ENCODE measurements around the gene PGA4. TPM values are rescaled to one million over a fixed set of nuclear protein-coding genes. Genes with fewer than 3 reads are reported as not detected.

Gene PGA4
- total RNA-seq, 4 donors from 2014 or later = 1.0 to 8.7 (median 4.9) TPM

- H3K4me1 ChIP-seq = no peaks in the 10 kb centered on the region
- no peaks in the 10 kb centered on the region for H3K27me3 ChIP-seq
- H3K4me3 ChIP-seq = no peak overlapping the region
- no peaks in the 10 kb centered on the region for H3K9me3 ChIP-seq
- no peak for DNase-seq
- TF ChIP-seq CTCF (IDR thresholded peaks at IDR 0.05) = no peak
- TF ChIP-seq POLR2A (IDR thresholded peaks at IDR 0.05) = no peak
- no peaks in the 10 kb centered on the region for H3K36me3 ChIP-seq
- no peak overlapping the region for H3K27ac ChIP-seq
- intact Hi-C loops (cut with DNase I; ENCODE audit: low total_unique reads) = no loop called here
Observed at GRCh38 chr11:61265357-61265756, 43.2 kb downstream of the PGA4 start.

GRCh38 chr11:61266602-61267001, 44.5 kb downstream of the PGA4 start:
- Histone ChIP-seq H3K4me1 (no peaks in the 10 kb centered on the region), H3K4me3 (no peak overlapping the region), H3K9me3 (no peaks in the 10 kb centered on the region), H3K27me3 (no peaks in the 10 kb centered on the region), H3K27ac (no peak overlapping the region), H3K36me3 (no peaks in the 10 kb centered on the region)
- no peak for DNase-seq
- intact Hi-C loops (cut with DNase I; ENCODE audit: low total_unique reads) = no loop called here
- TF ChIP-seq CTCF (IDR thresholded peaks at IDR 0.05) (no peak), POLR2A (IDR thresholded peaks at IDR 0.05) (no peak)

GRCh38 chr11:61267437-61267841, 45.3 kb downstream of the PGA4 start:
- Histone ChIP-seq H3K27ac (no peak overlapping the region), H3K4me3 (no peak overlapping the region), H3K4me1 (no peaks in the 10 kb centered on the region), H3K27me3 (no peaks in the 10 kb centered on the region), H3K9me3 (no peaks in the 10 kb centered on the region), H3K36me3 (no peaks in the 10 kb centered on the region)
- no peak for TF ChIP-seq CTCF (IDR thresholded peaks at IDR 0.05)
- no peak for DNase-seq
- intact Hi-C loops (cut with DNase I; ENCODE audit: low total_unique reads) = no loop called here

- no peaks in the 10 kb centered on the region for H3K9me3 ChIP-seq
- no peak overlapping the region for H3K4me3 ChIP-seq
- no peaks in the 10 kb centered on the region for H3K27me3 ChIP-seq
- no peaks in the 10 kb centered on the region for H3K36me3 ChIP-seq
- H3K27ac ChIP-seq = no peak overlapping the region
- no peaks in the 10 kb centered on the region for H3K4me1 ChIP-seq
- DNase-seq = no peak
- intact Hi-C loops (cut with DNase I; ENCODE audit: low total_unique reads) = no loop called here
- no peak for TF ChIP-seq CTCF (IDR thresholded peaks at IDR 0.05)
- no peak for TF ChIP-seq POLR2A (IDR thresholded peaks at IDR 0.05)
Observed at GRCh38 chr11:61268588-61269250, 46.6 kb downstream of the PGA4 start.

GRCh38 chr11:61270354-61271076, 48.4 kb downstream of the PGA4 start:
- TF ChIP-seq CTCF (IDR thresholded peaks at IDR 0.05) (no peak), POLR2A (IDR thresholded peaks at IDR 0.05) (no peak)
- no peak overlapping the region for H3K27ac ChIP-seq
- no peaks in the 10 kb centered on the region for H3K27me3 ChIP-seq
- intact Hi-C loops (cut with DNase I; ENCODE audit: low total_unique reads) = no loop called here
- H3K4me1 ChIP-seq = no peaks in the 10 kb centered on the region
- no peak overlapping the region for H3K4me3 ChIP-seq
- DNase-seq = no peak
- H3K36me3 ChIP-seq = no peaks in the 10 kb centered on the region
- H3K9me3 ChIP-seq = no peaks in the 10 kb centered on the region
